ENCODE results near the gene PIGC.

Gene PIGC

DNA sequence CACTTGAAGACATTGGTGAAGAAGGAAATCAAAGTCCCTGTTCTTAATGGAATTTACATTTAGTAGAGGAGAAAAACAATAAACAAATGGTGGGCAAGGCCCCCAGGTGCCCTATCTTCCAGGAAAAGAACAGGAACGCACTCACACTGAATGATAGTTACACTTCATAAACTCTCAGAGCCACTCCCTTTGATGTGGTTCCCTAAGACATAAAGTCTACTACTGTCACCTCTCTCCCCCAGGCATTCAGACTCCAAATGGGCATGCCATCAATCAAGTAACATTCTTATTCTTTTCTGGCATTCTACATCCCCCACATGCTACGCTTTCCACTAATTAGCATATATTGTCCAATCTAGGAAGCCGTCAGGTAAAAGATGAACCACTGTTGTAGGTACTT lies 36.6 kb upstream of the PIGC start:
- Histone ChIP-seq H3K4me3 (ENCODE audit: insufficient read depth, low read depth, low read length, poor library complexity, severe bottlenecking) (no peak overlapping the region), H3K4me1 (ENCODE audit: control insufficient read depth, insufficient read depth, low read length, poor library complexity, severe bottlenecking) (no peaks in the 10 kb centered on the region), H3K9me3 (ENCODE audit: control insufficient read depth, low read length) (no peaks in the 10 kb centered on the region), H3K27me3 (replicated peaks; ENCODE audit: control insufficient read depth, insufficient read depth, low read length, poor library complexity, severe bottlenecking) (no peaks in the 10 kb centered on the region), H3K36me3 (ENCODE audit: control insufficient read depth, insufficient read depth, low read length) (no peaks in the 10 kb centered on the region), H3K27ac (ENCODE audit: insufficient read depth, low read length, poor library complexity, severe bottlenecking) (no peak overlapping the region)
- DNase-seq, result no peak

DNA sequence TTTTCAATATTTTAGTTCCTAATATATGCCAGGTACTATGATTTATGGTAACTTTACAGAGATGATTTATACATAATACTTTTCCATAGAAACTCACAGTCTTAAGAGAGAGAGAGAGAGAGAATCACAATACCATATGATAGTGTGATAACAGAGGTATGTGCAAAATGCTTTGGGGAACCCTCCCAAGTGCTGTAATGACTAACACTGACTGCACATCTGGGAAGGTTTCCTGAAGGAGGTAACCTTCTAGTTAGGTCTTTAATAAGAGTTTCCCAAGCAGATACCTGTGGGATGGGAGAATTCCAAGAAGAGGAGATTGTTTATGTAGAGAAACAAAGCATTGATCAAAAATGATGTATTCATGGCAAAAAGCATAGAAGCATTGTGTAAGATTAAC lies 34.6 kb upstream of the PIGC start:
- H3K4me1 ChIP-seq (ENCODE audit: control insufficient read depth, insufficient read depth, low read length, poor library complexity, severe bottlenecking), result no peaks in the 10 kb centered on the region
- no peak overlapping the region for H3K27ac ChIP-seq (ENCODE audit: insufficient read depth, low read length, poor library complexity, severe bottlenecking)
- no peak overlapping the region for H3K4me3 ChIP-seq (ENCODE audit: insufficient read depth, low read depth, low read length, poor library complexity, severe bottlenecking)
- H3K36me3 ChIP-seq (ENCODE audit: control insufficient read depth, insufficient read depth, low read length), result no peaks in the 10 kb centered on the region
- no peaks in the 10 kb centered on the region for H3K27me3 ChIP-seq (replicated peaks; ENCODE audit: control insufficient read depth, insufficient read depth, low read length, poor library complexity, severe bottlenecking)
- no peaks in the 10 kb centered on the region for H3K9me3 ChIP-seq (ENCODE audit: control insufficient read depth, low read length)
- DNase-seq, result no peak

DNA sequence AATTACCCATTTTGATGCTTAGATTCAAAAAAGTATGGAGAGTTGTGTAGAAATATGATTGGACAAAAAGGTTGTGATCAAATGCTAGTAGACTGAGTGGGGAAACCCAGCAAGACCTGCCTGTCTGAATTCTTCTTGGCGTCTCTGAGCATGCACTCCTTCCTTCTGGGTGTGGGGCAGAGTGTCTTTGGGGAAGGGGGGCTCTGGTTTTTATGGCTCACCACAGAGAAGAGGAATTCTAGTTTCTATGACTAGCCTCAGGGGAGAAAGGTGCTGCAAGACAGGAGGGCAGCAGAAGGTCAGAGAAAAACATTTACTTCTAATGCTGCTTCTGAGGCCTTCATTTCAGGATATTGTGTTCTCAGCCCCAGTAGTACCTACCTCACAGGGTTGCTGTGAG lies 33.9 kb upstream of the PIGC start:
- Histone ChIP-seq H3K27ac (ENCODE audit: insufficient read depth, low read length, poor library complexity, severe bottlenecking) (no peak overlapping the region), H3K9me3 (ENCODE audit: control insufficient read depth, low read length) (no peaks in the 10 kb centered on the region), H3K4me1 (ENCODE audit: control insufficient read depth, insufficient read depth, low read length, poor library complexity, severe bottlenecking) (no peaks in the 10 kb centered on the region), H3K36me3 (ENCODE audit: control insufficient read depth, insufficient read depth, low read length) (no peaks in the 10 kb centered on the region), H3K27me3 (replicated peaks; ENCODE audit: control insufficient read depth, insufficient read depth, low read length, poor library complexity, severe bottlenecking) (no peaks in the 10 kb centered on the region), H3K4me3 (ENCODE audit: insufficient read depth, low read depth, low read length, poor library complexity, severe bottlenecking) (no peak overlapping the region)
- no peak for DNase-seq

DNA sequence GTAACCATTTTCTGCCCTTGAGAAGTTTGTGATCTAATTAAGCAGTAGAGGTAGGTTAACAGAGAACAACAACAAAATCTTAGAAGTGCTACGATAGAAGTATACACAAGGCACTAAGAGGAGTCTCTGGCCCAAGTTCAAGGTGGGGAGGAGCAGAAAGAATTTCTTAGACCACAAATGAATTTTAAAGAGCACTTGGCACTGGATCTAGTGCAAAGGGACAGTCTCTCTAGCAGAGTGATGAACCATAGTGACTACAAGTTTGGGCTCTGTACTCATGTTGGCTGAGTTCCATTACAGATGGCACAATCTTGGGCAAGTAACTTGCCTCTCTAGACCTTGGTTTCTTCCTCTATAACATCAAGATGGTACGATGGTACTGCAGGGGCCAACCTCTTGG lies 33.3 kb upstream of the PIGC start:
- Histone ChIP-seq H3K36me3 (ENCODE audit: control insufficient read depth, insufficient read depth, low read length) (no peaks in the 10 kb centered on the region), H3K27ac (ENCODE audit: insufficient read depth, low read length, poor library complexity, severe bottlenecking) (no peak overlapping the region)

DNA sequence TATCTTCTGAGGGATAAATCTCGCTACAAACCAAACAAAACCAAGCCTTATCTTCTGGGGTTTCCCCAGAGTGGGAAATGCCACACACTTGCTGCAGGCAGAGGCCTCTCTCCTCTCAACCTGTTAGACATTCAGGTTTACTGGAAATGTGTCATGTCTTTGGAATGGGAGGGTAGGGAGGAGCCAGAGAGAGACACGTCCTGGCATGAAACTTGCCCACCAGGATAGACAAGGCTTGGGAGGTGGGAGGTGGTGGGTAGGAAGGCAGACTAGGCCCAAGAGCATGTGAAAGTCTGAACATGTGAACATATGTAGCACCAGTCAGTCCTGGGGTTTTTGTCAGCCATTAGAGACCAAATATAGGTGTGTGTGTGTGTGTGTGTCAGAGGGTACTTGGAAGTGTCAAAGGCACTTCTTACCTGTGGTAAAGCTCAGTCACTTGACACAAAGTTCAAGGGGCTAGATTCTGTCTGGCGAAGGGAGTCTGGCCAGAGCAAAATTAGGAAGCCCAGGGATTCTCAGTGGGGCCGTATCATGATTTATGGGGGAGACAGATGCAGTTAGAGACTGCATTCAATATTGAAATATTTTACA lies 32.4 kb upstream of the PIGC start:
- Histone ChIP-seq H3K4me3 (ENCODE audit: insufficient read depth, low read depth, low read length, poor library complexity, severe bottlenecking) (no peak overlapping the region), H3K27ac (ENCODE audit: insufficient read depth, low read length, poor library complexity, severe bottlenecking) (no peak overlapping the region), H3K4me1 (ENCODE audit: control insufficient read depth, insufficient read depth, low read length, poor library complexity, severe bottlenecking) (no peaks in the 10 kb centered on the region), H3K27me3 (replicated peaks; ENCODE audit: control insufficient read depth, insufficient read depth, low read length, poor library complexity, severe bottlenecking) (no peaks in the 10 kb centered on the region), H3K9me3 (ENCODE audit: control insufficient read depth, low read length) (no peaks in the 10 kb centered on the region), H3K36me3 (ENCODE audit: control insufficient read depth, insufficient read depth, low read length) (no peaks in the 10 kb centered on the region)
- no peak for DNase-seq

More for the DNA sequence above, 33.3 kb upstream of the PIGC start:
- no peaks in the 10 kb centered on the region for H3K27me3 ChIP-seq (replicated peaks; ENCODE audit: control insufficient read depth, insufficient read depth, low read length, poor library complexity, severe bottlenecking)
- no peaks in the 10 kb centered on the region for H3K4me1 ChIP-seq (ENCODE audit: control insufficient read depth, insufficient read depth, low read length, poor library complexity, severe bottlenecking)
- no peak for DNase-seq
- no peaks in the 10 kb centered on the region for H3K9me3 ChIP-seq (ENCODE audit: control insufficient read depth, low read length)
- no peak overlapping the region for H3K4me3 ChIP-seq (ENCODE audit: insufficient read depth, low read depth, low read length, poor library complexity, severe bottlenecking)

DNA sequence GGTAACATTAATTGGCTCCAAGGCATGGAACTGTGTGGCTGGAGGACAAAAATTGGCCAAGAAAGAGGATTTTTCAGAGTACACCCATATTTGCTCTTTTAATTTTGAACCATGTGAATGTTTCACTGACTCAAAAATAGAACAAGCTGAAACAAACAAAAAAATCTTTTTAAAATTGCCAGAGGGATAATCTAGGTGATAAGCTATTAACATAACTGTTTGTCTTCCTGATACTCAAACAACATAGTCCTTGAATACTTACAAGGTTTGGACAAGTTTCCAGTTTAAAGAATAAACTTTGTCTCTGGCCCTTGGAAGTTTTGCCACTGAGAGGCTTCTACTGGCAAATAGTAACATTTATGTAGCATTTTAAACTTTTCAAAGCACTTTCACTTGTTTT lies 30.0 kb upstream of the PIGC start:
- no peak for DNase-seq
- no peak overlapping the region for H3K27ac ChIP-seq (ENCODE audit: insufficient read depth, low read length, poor library complexity, severe bottlenecking)
- H3K36me3 ChIP-seq (ENCODE audit: control insufficient read depth, insufficient read depth, low read length), result no peaks in the 10 kb centered on the region
- no peaks in the 10 kb centered on the region for H3K9me3 ChIP-seq (ENCODE audit: control insufficient read depth, low read length)
- H3K4me3 ChIP-seq (ENCODE audit: insufficient read depth, low read depth, low read length, poor library complexity, severe bottlenecking), result no peak overlapping the region
- H3K27me3 ChIP-seq (replicated peaks; ENCODE audit: control insufficient read depth, insufficient read depth, low read length, poor library complexity, severe bottlenecking), result no peaks in the 10 kb centered on the region
- no peaks in the 10 kb centered on the region for H3K4me1 ChIP-seq (ENCODE audit: control insufficient read depth, insufficient read depth, low read length, poor library complexity, severe bottlenecking)

DNA sequence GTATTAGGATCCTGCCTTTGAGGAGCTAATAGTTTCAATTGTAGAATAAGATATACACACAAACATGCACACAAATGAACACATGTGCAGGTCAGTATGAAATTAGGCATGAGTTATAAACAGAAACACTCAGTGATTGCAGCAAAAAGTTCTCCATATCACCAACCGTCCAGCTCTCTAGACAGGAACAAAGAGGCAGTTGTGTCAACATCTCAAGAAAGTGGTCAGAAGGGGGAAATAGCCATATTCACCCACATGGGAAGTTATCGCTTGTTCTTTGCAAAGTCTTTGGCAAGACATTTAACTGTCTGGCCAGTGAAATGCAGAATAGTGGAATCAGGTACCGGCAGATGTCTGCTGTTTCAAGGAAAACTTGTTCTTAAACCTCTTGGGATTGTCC lies 29.4 kb upstream of the PIGC start:
- Histone ChIP-seq H3K9me3 (ENCODE audit: control insufficient read depth, low read length) (no peaks in the 10 kb centered on the region), H3K4me3 (ENCODE audit: insufficient read depth, low read depth, low read length, poor library complexity, severe bottlenecking) (no peak overlapping the region), H3K36me3 (ENCODE audit: control insufficient read depth, insufficient read depth, low read length) (no peaks in the 10 kb centered on the region), H3K4me1 (ENCODE audit: control insufficient read depth, insufficient read depth, low read length, poor library complexity, severe bottlenecking) (no peaks in the 10 kb centered on the region), H3K27ac (ENCODE audit: insufficient read depth, low read length, poor library complexity, severe bottlenecking) (no peak overlapping the region), H3K27me3 (replicated peaks; ENCODE audit: control insufficient read depth, insufficient read depth, low read length, poor library complexity, severe bottlenecking) (no peaks in the 10 kb centered on the region)
- DNase-seq, result no peak

DNA sequence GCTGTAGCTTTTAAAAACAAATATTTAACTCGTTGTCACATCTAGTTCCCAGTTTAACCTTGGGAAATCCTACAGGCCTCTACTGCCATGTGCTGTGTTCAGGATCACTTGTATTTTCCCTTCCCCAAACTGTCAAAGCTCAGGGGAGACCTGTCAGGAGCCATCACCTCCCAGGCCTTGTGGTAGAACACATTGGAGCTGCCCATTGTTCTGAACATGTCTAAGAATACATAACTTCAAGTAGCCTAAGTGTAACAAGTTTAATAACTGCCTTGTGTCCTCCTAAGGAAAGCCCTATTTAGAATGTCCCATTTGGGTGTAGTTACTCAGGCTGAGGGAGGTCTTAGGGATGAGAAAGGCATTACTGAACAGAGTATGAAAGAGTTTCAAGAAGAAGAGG lies 28.6 kb upstream of the PIGC start:
- no peaks in the 10 kb centered on the region for H3K36me3 ChIP-seq (ENCODE audit: control insufficient read depth, insufficient read depth, low read length)
- H3K27ac ChIP-seq (ENCODE audit: insufficient read depth, low read length, poor library complexity, severe bottlenecking), result no peak overlapping the region
- no peaks in the 10 kb centered on the region for H3K9me3 ChIP-seq (ENCODE audit: control insufficient read depth, low read length)
- H3K4me1 ChIP-seq (ENCODE audit: control insufficient read depth, insufficient read depth, low read length, poor library complexity, severe bottlenecking), result no peaks in the 10 kb centered on the region
- DNase-seq, result no peak
- no peaks in the 10 kb centered on the region for H3K27me3 ChIP-seq (replicated peaks; ENCODE audit: control insufficient read depth, insufficient read depth, low read length, poor library complexity, severe bottlenecking)
- no peak overlapping the region for H3K4me3 ChIP-seq (ENCODE audit: insufficient read depth, low read depth, low read length, poor library complexity, severe bottlenecking)

DNA sequence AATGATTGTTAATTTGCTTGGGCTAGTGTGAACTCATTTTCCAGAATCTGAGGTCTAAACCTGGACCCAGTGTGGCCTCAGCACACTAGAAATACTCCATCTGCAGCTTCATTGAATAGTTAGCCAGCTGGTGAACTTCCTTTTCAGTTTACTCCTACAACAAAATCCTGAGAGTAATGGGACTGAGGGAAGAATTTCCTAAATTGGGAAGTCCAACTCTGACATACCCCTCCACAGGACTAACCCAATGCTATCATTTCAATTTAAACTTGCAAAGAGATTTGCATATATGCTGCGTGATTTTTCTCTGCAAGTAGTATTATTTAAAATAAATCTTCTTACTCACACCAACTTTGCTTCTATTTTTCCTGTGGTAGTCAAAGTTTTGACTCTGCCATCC lies 27.8 kb upstream of the PIGC start:
- Histone ChIP-seq H3K27me3 (replicated peaks; ENCODE audit: control insufficient read depth, insufficient read depth, low read length, poor library complexity, severe bottlenecking) (no peaks in the 10 kb centered on the region), H3K4me3 (ENCODE audit: insufficient read depth, low read depth, low read length, poor library complexity, severe bottlenecking) (no peak overlapping the region), H3K27ac (ENCODE audit: insufficient read depth, low read length, poor library complexity, severe bottlenecking) (no peak overlapping the region), H3K36me3 (ENCODE audit: control insufficient read depth, insufficient read depth, low read length) (no peaks in the 10 kb centered on the region), H3K9me3 (ENCODE audit: control insufficient read depth, low read length) (no peaks in the 10 kb centered on the region), H3K4me1 (ENCODE audit: control insufficient read depth, insufficient read depth, low read length, poor library complexity, severe bottlenecking) (no peaks in the 10 kb centered on the region)
- no peak for DNase-seq

DNA sequence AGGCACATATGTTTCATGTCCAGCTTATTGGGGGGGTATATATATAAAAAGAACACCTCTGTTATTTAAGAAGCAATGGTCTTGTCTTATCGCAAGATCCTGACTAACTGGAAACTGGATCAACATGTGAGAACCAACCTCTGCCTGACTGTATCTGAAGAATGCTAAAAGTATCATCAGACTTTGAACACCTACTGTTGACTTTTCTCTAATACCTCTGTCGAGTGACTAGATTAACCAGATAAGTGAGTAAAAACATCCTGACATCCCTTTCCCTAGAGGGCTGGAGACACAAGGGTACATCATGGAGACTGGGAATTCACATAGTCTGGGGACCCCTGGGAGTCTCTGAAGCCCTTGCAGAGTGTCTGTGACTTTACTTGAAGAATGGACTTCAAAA lies 26.3 kb upstream of the PIGC start:
- Histone ChIP-seq H3K36me3 (ENCODE audit: control insufficient read depth, insufficient read depth, low read length) (no peaks in the 10 kb centered on the region), H3K9me3 (ENCODE audit: control insufficient read depth, low read length) (no peaks in the 10 kb centered on the region), H3K27ac (ENCODE audit: insufficient read depth, low read length, poor library complexity, severe bottlenecking) (no peak overlapping the region), H3K4me3 (ENCODE audit: insufficient read depth, low read depth, low read length, poor library complexity, severe bottlenecking) (no peak overlapping the region), H3K27me3 (replicated peaks; ENCODE audit: control insufficient read depth, insufficient read depth, low read length, poor library complexity, severe bottlenecking) (no peaks in the 10 kb centered on the region), H3K4me1 (ENCODE audit: control insufficient read depth, insufficient read depth, low read length, poor library complexity, severe bottlenecking) (no peaks in the 10 kb centered on the region)
- no peak for DNase-seq

DNA sequence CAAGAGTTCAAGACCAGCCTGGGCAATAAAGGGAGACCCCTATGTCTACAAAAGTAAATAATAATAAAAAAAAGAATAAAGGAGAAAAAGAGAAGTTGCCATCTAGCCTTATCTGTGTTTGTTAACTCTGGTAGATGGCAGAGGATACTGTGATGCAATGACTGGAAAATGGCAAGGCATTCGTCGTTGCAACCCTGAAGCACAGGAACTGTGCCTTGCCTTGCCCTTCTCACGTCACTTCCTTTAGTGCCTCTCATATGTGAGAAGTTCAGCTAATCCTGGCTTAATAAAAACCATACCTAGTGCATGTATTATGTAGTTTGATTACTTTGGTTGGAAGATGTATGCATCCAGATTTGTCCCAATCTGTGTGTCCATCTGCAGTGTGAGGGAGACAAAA lies 25.8 kb upstream of the PIGC start:
- no peak overlapping the region for H3K4me3 ChIP-seq (ENCODE audit: insufficient read depth, low read depth, low read length, poor library complexity, severe bottlenecking)
- no peaks in the 10 kb centered on the region for H3K27me3 ChIP-seq (replicated peaks; ENCODE audit: control insufficient read depth, insufficient read depth, low read length, poor library complexity, severe bottlenecking)
- DNase-seq, result no peak
- H3K27ac ChIP-seq (ENCODE audit: insufficient read depth, low read length, poor library complexity, severe bottlenecking), result no peak overlapping the region
- no peaks in the 10 kb centered on the region for H3K36me3 ChIP-seq (ENCODE audit: control insufficient read depth, insufficient read depth, low read length)
- H3K9me3 ChIP-seq (ENCODE audit: control insufficient read depth, low read length), result no peaks in the 10 kb centered on the region
- H3K4me1 ChIP-seq (ENCODE audit: control insufficient read depth, insufficient read depth, low read length, poor library complexity, severe bottlenecking), result no peaks in the 10 kb centered on the region
